Liver (tissue), 9 donors: ENCODE data around the gene NIPBL. TPM values are rescaled to one million over a fixed set of nuclear protein-coding genes. Genes with fewer than 3 reads are reported as not detected.

Source experiments
- DNase-seq: peaks from one replicate; pipeline ENCODE4 v3.0.0-alpha.2; 2017; ENCODE audit warnings: low spot score
- H3K27ac ChIP-seq, 2 donors: one replicate each; pipeline ENCODE4 v1.7.0; 2013; ENCODE audit warnings: inconsistent platforms in 2 of 2, low read length in 2 of 2, control low read depth in 1 of 2, low read depth in 1 of 2, mild to moderate bottlenecking in 1 of 2
- H3K27me3 ChIP-seq, 4 donors: one replicate each; pipeline versions ENCODE4 v1.6.1 to v1.7.0; 2013; ENCODE audit warnings: low read length in 3 of 4, inconsistent platforms in 1 of 4, mild to moderate bottlenecking in 1 of 4, moderate library complexity in 1 of 4; ENCODE audit not compliant: control insufficient read depth in 4 of 4, insufficient read depth in 4 of 4
- H3K36me3 ChIP-seq, 4 donors: one replicate each; pipeline versions ENCODE4 v1.6.1 to v1.7.0; 2013; ENCODE audit warnings: low read length in 3 of 4, mild to moderate bottlenecking in 3 of 4, low read depth in 1 of 4, moderate library complexity in 1 of 4; ENCODE audit not compliant: control insufficient read depth in 4 of 4, insufficient read depth in 3 of 4
- H3K4me1 ChIP-seq, 4 donors: one replicate each; pipeline versions ENCODE4 v1.6.1 to v1.7.0; 2013; ENCODE audit warnings: low read length in 3 of 4, mild to moderate bottlenecking in 3 of 4, moderate library complexity in 1 of 4; ENCODE audit not compliant: control insufficient read depth in 4 of 4, insufficient read depth in 4 of 4
- H3K4me3 ChIP-seq, 3 donors: one replicate each; pipeline versions ENCODE4 v1.6.1 to v1.7.0; 2013; ENCODE audit warnings: low read length in 3 of 3, control low read depth in 1 of 3, low read depth in 1 of 3, mild to moderate bottlenecking in 1 of 3
- H3K9ac ChIP-seq, 2 donors: one replicate each; pipeline ENCODE4 v1.7.0; 2013; ENCODE audit warnings: low read length in 2 of 2, mild to moderate bottlenecking in 2 of 2, moderate library complexity in 2 of 2, control low read depth in 1 of 2, low read depth in 1 of 2
- H3K9me3 ChIP-seq, 4 donors: one replicate each; pipeline versions ENCODE4 v1.6.1 to v1.7.0; 2013; ENCODE audit warnings: low read length in 3 of 4; ENCODE audit not compliant: control insufficient read depth in 4 of 4
- ATF3 ChIP-seq: IDR thresholded peaks from 2 replicates; pipeline ENCODE4 v1.6.1; 2016; ENCODE audit warnings: antibody characterized with exemption
- EGR1 ChIP-seq, 2 donors: IDR thresholded peaks; 2 replicates each; pipeline ENCODE4 v1.6.1; 2016 to 2018; ENCODE audit warnings: antibody characterized with exemption in 2 of 2, low read depth in 2 of 2
- FOXA1 ChIP-seq: IDR thresholded peaks from 2 replicates; pipeline ENCODE4 v1.6.1; 2016; ENCODE audit warnings: antibody characterized with exemption
- FOXA2 ChIP-seq: IDR thresholded peaks from 2 replicates; pipeline ENCODE4 v1.6.1; 2016; ENCODE audit warnings: antibody characterized with exemption
- GABPA ChIP-seq, 2 donors: IDR thresholded peaks in 1 of 2; conservative IDR thresholded peaks in 1 of 2; 2 replicates each; pipeline ENCODE4 v1.6.1; 2016; ENCODE audit warnings: antibody characterized with exemption in 2 of 2, mild to moderate bottlenecking in 1 of 2, moderate library complexity in 1 of 2
- HNF4A ChIP-seq, 2 donors: conservative IDR thresholded peaks; 2 replicates each; pipeline ENCODE4 v1.6.1; 2016; ENCODE audit warnings: antibody characterized with exemption in 2 of 2, mild to moderate bottlenecking in 2 of 2
- HNF4G ChIP-seq: IDR thresholded peaks from 2 replicates; pipeline ENCODE4 v1.6.1; 2016; ENCODE audit warnings: antibody characterized with exemption
- JUND ChIP-seq, 2 donors: IDR thresholded peaks; 2 replicates each; pipeline ENCODE4 v1.6.1; 2016; ENCODE audit warnings: antibody characterized with exemption in 2 of 2
- MAX ChIP-seq: IDR thresholded peaks from 2 replicates; pipeline ENCODE4 v1.6.1; 2016; ENCODE audit warnings: antibody characterized with exemption
- NR2F2 ChIP-seq: IDR thresholded peaks from 2 replicates; pipeline ENCODE4 v1.6.1; 2016; ENCODE audit warnings: antibody characterized with exemption
- RAD21 ChIP-seq, 2 donors: IDR thresholded peaks; 2 replicates each; pipeline ENCODE4 v1.6.1; 2016; ENCODE audit warnings: antibody characterized with exemption in 2 of 2, mild to moderate bottlenecking in 2 of 2
- RXRA ChIP-seq, 2 donors: IDR thresholded peaks; 2 replicates each; pipeline ENCODE4 v1.6.1; 2017 to 2018; ENCODE audit warnings: antibody characterized with exemption in 2 of 2, mild to moderate bottlenecking in 1 of 2
- SP1 ChIP-seq: IDR thresholded peaks from 2 replicates; pipeline ENCODE4 v1.6.1; 2018; ENCODE audit warnings: antibody characterized with exemption, mild to moderate bottlenecking
- YY1 ChIP-seq: IDR thresholded peaks from 2 replicates; pipeline ENCODE4 v1.6.1; 2016; ENCODE audit warnings: antibody characterized with exemption, mild to moderate bottlenecking
- ZBTB33 ChIP-seq: IDR thresholded peaks from 2 replicates; pipeline ENCODE4 v1.6.1; 2016; ENCODE audit warnings: antibody characterized with exemption
- WGBS: extraction: QIAGEN DNeasy Blood & Tissue Kit; methylation state at CpG from one replicate; pipeline ENCODE4 v1.1.7; 2013; 5-methylcytosine and 5-hydroxymethylcytosine counted together
- polyA plus RNA-seq, 2 donors: library from polyadenylated mRNA; stranded (reverse) in 1 of 2; unstranded in 1 of 2; fragments of 200-250 nt in 1 of 2; fragments of >200 nt in 1 of 2; fragmentation: Nextera tagmentation in 1 of 2; extraction: Ambion mirVana in 1 of 2; gene quantifications; one replicate each; pipeline versions ENCODE4 v1.2.1 to v1.2.3, GENCODE V29; 2013 to 2015
- total RNA-seq, 2 donors: library from RNA; depleted of rRNA; stranded (reverse); fragments of >200 nt; gene quantifications; one replicate each; pipeline ENCODE4 v1.2.3, GENCODE V29; 2014
- TF ChIP-seq, protein P1 (sequence below): fragments of 150-350 bp; IDR thresholded peaks from 2 replicates; pipeline ENCODE4 v1.5.1; 2017; ENCODE audit warnings: improper control_type of control experiment, low read depth, low read length; ENCODE audit not compliant: missing input control
- TF ChIP-seq, protein P2 (sequence below): IDR thresholded peaks from 2 replicates; pipeline ENCODE4 v1.6.1; 2016; ENCODE audit warnings: antibody characterized with exemption, mild to moderate bottlenecking
- donor health status: healthy.
- donor health status: healthy.
- donor health status: healthy.
- donor health status: healthy.
- donor health status: healthy.

The NIPBL gene
- total and polyA plus RNA-seq, 4 donors, result 4.9 to 30.3 (median 21.0) TPM

DNA sequence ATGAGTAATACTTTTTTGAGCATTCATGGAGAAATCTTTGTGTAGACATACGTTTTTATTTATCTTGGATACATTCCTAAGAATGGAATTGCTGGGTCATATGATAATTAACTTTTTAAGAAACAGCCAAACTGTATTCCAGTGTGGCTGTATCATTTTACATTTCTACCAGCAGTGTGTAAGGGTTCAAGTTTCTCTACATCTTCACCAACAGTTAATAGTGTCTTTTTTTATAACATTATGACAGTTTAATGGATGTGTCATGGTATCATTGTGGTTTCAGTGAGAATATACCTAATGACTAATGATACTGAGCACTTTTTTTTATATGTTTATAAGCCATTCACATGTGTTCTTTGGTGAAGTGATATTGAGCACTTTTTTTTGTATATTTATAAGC is 52.4 kb downstream of the NIPBL start:
- WGBS, result 16% methylated on average over 1 of the region's 1 CpG
- H3K36me3 ChIP-seq, result no peaks in the 10 kb centered on the region
- H3K9me3 ChIP-seq, result no peaks in the 10 kb centered on the region
- no peak overlapping the region for H3K4me3 ChIP-seq
- TF ChIP-seq, protein P1, sequence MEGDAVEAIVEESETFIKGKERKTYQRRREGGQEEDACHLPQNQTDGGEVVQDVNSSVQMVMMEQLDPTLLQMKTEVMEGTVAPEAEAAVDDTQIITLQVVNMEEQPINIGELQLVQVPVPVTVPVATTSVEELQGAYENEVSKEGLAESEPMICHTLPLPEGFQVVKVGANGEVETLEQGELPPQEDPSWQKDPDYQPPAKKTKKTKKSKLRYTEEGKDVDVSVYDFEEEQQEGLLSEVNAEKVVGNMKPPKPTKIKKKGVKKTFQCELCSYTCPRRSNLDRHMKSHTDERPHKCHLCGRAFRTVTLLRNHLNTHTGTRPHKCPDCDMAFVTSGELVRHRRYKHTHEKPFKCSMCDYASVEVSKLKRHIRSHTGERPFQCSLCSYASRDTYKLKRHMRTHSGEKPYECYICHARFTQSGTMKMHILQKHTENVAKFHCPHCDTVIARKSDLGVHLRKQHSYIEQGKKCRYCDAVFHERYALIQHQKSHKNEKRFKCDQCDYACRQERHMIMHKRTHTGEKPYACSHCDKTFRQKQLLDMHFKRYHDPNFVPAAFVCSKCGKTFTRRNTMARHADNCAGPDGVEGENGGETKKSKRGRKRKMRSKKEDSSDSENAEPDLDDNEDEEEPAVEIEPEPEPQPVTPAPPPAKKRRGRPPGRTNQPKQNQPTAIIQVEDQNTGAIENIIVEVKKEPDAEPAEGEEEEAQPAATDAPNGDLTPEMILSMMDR, result no peak
- TF ChIP-seq SP1 (no peak), YY1 (no peak), NR2F2 (no peak), FOXA1 (no peak), EGR1 (IDR thresholded peaks at IDR 0.05; ENCODE audit: low read depth in 2 of 2) (no peak), FOXA2 (no peak), MAX (no peak), HNF4G (no peak), GABPA (IDR thresholded peaks at IDR 0.05 in 1 of 2, conservative IDR thresholded peaks at IDR 0.05 in 1 of 2) (no peak)
- DNase-seq, result no peak
- no peak overlapping the region for H3K9ac ChIP-seq
- H3K27me3 ChIP-seq, result no peaks in the 10 kb centered on the region
- H3K4me1 ChIP-seq, result peaks cover 0 to 1% (median 0%) of the 10 kb centered on the region in 4 donors
- no peak overlapping the region for H3K27ac ChIP-seq

DNA sequence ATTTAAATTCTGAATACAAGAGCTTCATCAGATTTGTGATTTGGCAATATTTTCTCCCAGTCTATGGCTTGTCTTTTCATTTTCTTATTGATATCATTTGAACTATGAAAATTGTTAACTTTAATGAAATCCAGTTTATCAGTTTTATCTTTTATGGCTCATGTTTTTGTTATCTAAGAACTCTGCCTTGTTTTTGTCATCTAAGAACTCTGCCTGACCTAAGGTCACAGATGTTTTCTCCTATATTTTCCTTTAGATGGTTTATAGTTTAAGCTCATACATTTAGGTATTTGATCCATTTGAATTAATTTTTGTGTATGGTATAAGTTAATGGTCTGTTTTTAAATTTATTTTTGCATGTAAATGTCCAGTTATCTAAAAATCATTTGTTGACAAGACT is 52.9 kb downstream of the NIPBL start:
- no peak overlapping the region for H3K4me3 ChIP-seq
- no peaks in the 10 kb centered on the region for H3K27me3 ChIP-seq
- H3K36me3 ChIP-seq, result no peaks in the 10 kb centered on the region
- peaks cover 0 to 1% (median 0%) of the 10 kb centered on the region in 4 donors for H3K4me1 ChIP-seq
- TF ChIP-seq HNF4G (no peak), MAX (no peak), ZBTB33 (no peak), RAD21 (IDR thresholded peaks at IDR 0.05) (no peak), SP1 (no peak)
- H3K9me3 ChIP-seq, result no peaks in the 10 kb centered on the region
- H3K27ac ChIP-seq, result no peak overlapping the region
- no peak overlapping the region for H3K9ac ChIP-seq
- no peak for DNase-seq

- no peak for DNase-seq
- no peak overlapping the region for H3K4me3 ChIP-seq
- H3K9ac ChIP-seq, result no peak overlapping the region
- H3K4me1 ChIP-seq, result peaks cover 0 to 4% (median 0%) of the 10 kb centered on the region in 4 donors
- no peaks in the 10 kb centered on the region for H3K36me3 ChIP-seq
- no peak overlapping the region for H3K27ac ChIP-seq
- no peaks in the 10 kb centered on the region for H3K9me3 ChIP-seq
- no peaks in the 10 kb centered on the region for H3K27me3 ChIP-seq
- 92% methylated on average over 4 of the region's 4 CpGs for WGBS
- TF ChIP-seq SP1 (no peak), NR2F2 (no peak), ATF3 (no peak), RXRA (IDR thresholded peaks at IDR 0.05) (no peak), JUND (IDR thresholded peaks at IDR 0.05) (no peak), ZBTB33 (no peak), HNF4G (no peak), HNF4A (conservative IDR thresholded peaks at IDR 0.05) (no peak), FOXA1 (no peak)
- TF ChIP-seq, protein P2, sequence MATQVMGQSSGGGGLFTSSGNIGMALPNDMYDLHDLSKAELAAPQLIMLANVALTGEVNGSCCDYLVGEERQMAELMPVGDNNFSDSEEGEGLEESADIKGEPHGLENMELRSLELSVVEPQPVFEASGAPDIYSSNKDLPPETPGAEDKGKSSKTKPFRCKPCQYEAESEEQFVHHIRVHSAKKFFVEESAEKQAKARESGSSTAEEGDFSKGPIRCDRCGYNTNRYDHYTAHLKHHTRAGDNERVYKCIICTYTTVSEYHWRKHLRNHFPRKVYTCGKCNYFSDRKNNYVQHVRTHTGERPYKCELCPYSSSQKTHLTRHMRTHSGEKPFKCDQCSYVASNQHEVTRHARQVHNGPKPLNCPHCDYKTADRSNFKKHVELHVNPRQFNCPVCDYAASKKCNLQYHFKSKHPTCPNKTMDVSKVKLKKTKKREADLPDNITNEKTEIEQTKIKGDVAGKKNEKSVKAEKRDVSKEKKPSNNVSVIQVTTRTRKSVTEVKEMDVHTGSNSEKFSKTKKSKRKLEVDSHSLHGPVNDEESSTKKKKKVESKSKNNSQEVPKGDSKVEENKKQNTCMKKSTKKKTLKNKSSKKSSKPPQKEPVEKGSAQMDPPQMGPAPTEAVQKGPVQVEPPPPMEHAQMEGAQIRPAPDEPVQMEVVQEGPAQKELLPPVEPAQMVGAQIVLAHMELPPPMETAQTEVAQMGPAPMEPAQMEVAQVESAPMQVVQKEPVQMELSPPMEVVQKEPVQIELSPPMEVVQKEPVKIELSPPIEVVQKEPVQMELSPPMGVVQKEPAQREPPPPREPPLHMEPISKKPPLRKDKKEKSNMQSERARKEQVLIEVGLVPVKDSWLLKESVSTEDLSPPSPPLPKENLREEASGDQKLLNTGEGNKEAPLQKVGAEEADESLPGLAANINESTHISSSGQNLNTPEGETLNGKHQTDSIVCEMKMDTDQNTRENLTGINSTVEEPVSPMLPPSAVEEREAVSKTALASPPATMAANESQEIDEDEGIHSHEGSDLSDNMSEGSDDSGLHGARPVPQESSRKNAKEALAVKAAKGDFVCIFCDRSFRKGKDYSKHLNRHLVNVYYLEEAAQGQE, result no peak
These were observed 55.5 kb downstream of the NIPBL start for GRCh38 chr5:36932056-36932455.
